Neural cell (in vitro differentiated cells): ENCODE measurements around the gene SLFNL1. TPM values are rescaled to one million over a fixed set of nuclear protein-coding genes. Genes with fewer than 3 reads are reported as not detected.

Experiments used
- H2AFZ ChIP-seq: fragments of 200-600, 300-800 bp; sonication (generic), shearing (Covaris generic); 2 replicates; pipeline ENCODE4 v1.6.0; 2014; ENCODE audit warnings: low read depth, mild to moderate bottlenecking, antibody characterized with exemption, low read length, moderate library complexity
- H3F3A ChIP-seq: fragments of 200-600 bp; shearing (Covaris generic); 2 replicates; pipeline ENCODE4 v1.6.1; 2016; ENCODE audit warnings: mild to moderate bottlenecking, moderate library complexity, mixed read lengths, antibody characterized with exemption, low read length; ENCODE audit not compliant: insufficient read depth, poor library complexity, severe bottlenecking
- H3K27ac ChIP-seq: fragments of 200-600, 300-800 bp; sonication (generic), shearing (Covaris generic); 2 replicates; pipeline ENCODE4 v1.5.1; 2014; ENCODE audit warnings: mild to moderate bottlenecking, low read length, moderate library complexity
- H3K27me3 ChIP-seq: fragments of 300-800, 200-600 bp; sonication (generic), shearing (Covaris generic); 2 replicates; pipeline ENCODE4 v1.6.0; 2014; ENCODE audit warnings: mild to moderate bottlenecking, low read depth, low read length, moderate library complexity; ENCODE audit not compliant: insufficient read depth
- H3K36me3 ChIP-seq: fragments of 300-800, 200-600 bp; sonication (generic), shearing (Covaris generic); 2 replicates; pipeline ENCODE4 v1.5.1; 2014; ENCODE audit warnings: mild to moderate bottlenecking, antibody characterized with exemption, low read length, moderate library complexity; ENCODE audit not compliant: insufficient read depth
- H3K4me2 ChIP-seq: fragments of 300-800, 200-600 bp; sonication (generic), shearing (Covaris generic); 2 replicates; pipeline ENCODE4 v1.6.0; 2014; ENCODE audit warnings: mild to moderate bottlenecking, low read length
- H3K4me3 ChIP-seq: fragments of 300-800, 200-600 bp; sonication (generic), shearing (Covaris generic); 2 replicates; pipeline ENCODE4 v1.5.1; 2014; ENCODE audit warnings: mild to moderate bottlenecking, low read length, moderate library complexity
- H3K79me2 ChIP-seq: fragments of 200-600 bp; shearing (Covaris generic); replicated peaks from 2 replicates; pipeline ENCODE4 v1.6.0; 2014; ENCODE audit warnings: mild to moderate bottlenecking, low read length, moderate library complexity; ENCODE audit not compliant: insufficient read depth
- H3K9ac ChIP-seq: fragments of 300-800, 200-600 bp; sonication (generic), shearing (Covaris generic); 2 replicates; pipeline ENCODE4 v1.6.1; 2016; ENCODE audit warnings: mild to moderate bottlenecking, low read length, mixed read lengths
- H3K9me2 ChIP-seq: fragments of 200-600 bp; shearing (Covaris generic); 2 replicates; pipeline ENCODE4 v1.6.1; 2016; ENCODE audit warnings: mild to moderate bottlenecking, low read length, mixed read lengths; ENCODE audit not compliant: insufficient read depth
- H3K9me3 ChIP-seq: fragments of 200-600, 300-800 bp; sonication (generic), shearing (Covaris generic); 2 replicates; pipeline ENCODE4 v1.6.1; 2016; ENCODE audit warnings: mild to moderate bottlenecking, mixed run types, low read length, moderate library complexity, mixed read lengths
- H4K20me1 ChIP-seq: fragments of 200-600 bp; shearing (Covaris generic); 2 replicates; pipeline ENCODE4 v1.6.1; 2016; ENCODE audit warnings: mild to moderate bottlenecking, mixed run types; ENCODE audit not compliant: insufficient read depth
- EP300 ChIP-seq: fragments of 450-650 bp; conservative IDR thresholded peaks from 2 replicates; pipeline ENCODE4 v1.6.1; 2014; ENCODE audit warnings: antibody characterized with exemption, mild to moderate bottlenecking, moderate library complexity; ENCODE audit not compliant: poor library complexity, severe bottlenecking
- EZH2 ChIP-seq: fragments of 200-600, 300-800 bp; shearing (Covaris generic), sonication (generic); IDR thresholded peaks from 2 replicates; pipeline ENCODE4 v1.6.1; 2014; ENCODE audit warnings: antibody characterized with exemption, low read length, borderline replicate concordance, mild to moderate bottlenecking; ENCODE audit not compliant: insufficient read depth, poor library complexity, severe bottlenecking
- MXI1 ChIP-seq: fragments of 450-650 bp; conservative IDR thresholded peaks from 2 replicates; pipeline ENCODE4 v1.6.1; 2014; ENCODE audit warnings: antibody characterized with exemption, mild to moderate bottlenecking; ENCODE audit not compliant: poor library complexity, severe bottlenecking
- POLR2AphosphoS5 ChIP-seq: IDR thresholded peaks from 2 replicates; pipeline ENCODE4 v1.6.1; 2012
- RAD21 ChIP-seq: fragments of 450-650 bp; conservative IDR thresholded peaks from 2 replicates; pipeline ENCODE4 v1.6.1; 2014; ENCODE audit warnings: antibody characterized with exemption, mild to moderate bottlenecking, moderate library complexity
- SMC3 ChIP-seq: fragments of 450-650 bp; conservative IDR thresholded peaks from 2 replicates; pipeline ENCODE4 v1.6.1; 2014; ENCODE audit warnings: antibody characterized with exemption, mild to moderate bottlenecking, moderate library complexity; ENCODE audit not compliant: poor library complexity
- TAF1 ChIP-seq: IDR thresholded peaks from 2 replicates; pipeline ENCODE4 v1.6.1; 2012; ENCODE audit warnings: low read depth
- polyA plus RNA-seq: library from polyadenylated mRNA; depleted of rRNA; stranded (reverse); fragments of >200 nt; gene quantifications from 2 replicates; pipeline ENCODE4 v1.2.3, GENCODE V29; 2014
- TF ChIP-seq, protein P1 (sequence below): IDR thresholded peaks from 2 replicates; pipeline ENCODE4 v1.6.1; 2012; ENCODE audit warnings: borderline replicate concordance
- TF ChIP-seq, protein P2 (sequence below): fragments of 450-650 bp; IDR thresholded peaks from 2 replicates; pipeline ENCODE4 v1.5.1; 2014; ENCODE audit warnings: antibody characterized with exemption, mild to moderate bottlenecking, moderate library complexity; ENCODE audit not compliant: poor library complexity, severe bottlenecking

The SLFNL1 gene
- polyA plus RNA-seq, 1 donor from 2014 or later, result 0.26 TPM

DNA sequence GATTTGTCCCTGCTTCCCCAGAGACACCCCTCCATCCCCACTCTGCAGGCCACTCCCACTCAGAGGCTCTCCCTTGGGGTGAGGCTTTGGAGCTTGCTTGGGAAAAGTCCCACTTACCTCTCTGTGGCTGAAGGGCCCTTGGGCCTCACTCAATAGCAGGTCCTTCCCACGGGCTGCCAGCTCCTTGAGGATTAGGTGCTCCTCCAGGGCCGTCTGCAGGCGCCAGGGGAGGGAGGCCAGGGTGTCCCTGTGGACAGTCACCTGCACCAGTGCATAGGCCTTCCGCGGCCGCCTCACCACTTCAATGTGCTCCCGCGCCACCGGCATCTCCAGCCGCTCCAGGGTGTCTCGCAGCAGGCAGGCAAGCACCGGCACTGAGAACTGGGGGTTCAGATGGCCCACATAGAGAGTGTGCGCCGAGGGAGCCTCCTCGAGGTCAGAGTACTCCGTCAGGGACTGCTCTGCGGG is 1.4 kb downstream of the SLFNL1 start:
- TF ChIP-seq TAF1 (no peak), MXI1 (no peak), POLR2AphosphoS5 (no peak), EZH2 (no peak), EP300 (no peak), SMC3 (no peak), RAD21 (no peak)
- TF ChIP-seq, protein P1, sequence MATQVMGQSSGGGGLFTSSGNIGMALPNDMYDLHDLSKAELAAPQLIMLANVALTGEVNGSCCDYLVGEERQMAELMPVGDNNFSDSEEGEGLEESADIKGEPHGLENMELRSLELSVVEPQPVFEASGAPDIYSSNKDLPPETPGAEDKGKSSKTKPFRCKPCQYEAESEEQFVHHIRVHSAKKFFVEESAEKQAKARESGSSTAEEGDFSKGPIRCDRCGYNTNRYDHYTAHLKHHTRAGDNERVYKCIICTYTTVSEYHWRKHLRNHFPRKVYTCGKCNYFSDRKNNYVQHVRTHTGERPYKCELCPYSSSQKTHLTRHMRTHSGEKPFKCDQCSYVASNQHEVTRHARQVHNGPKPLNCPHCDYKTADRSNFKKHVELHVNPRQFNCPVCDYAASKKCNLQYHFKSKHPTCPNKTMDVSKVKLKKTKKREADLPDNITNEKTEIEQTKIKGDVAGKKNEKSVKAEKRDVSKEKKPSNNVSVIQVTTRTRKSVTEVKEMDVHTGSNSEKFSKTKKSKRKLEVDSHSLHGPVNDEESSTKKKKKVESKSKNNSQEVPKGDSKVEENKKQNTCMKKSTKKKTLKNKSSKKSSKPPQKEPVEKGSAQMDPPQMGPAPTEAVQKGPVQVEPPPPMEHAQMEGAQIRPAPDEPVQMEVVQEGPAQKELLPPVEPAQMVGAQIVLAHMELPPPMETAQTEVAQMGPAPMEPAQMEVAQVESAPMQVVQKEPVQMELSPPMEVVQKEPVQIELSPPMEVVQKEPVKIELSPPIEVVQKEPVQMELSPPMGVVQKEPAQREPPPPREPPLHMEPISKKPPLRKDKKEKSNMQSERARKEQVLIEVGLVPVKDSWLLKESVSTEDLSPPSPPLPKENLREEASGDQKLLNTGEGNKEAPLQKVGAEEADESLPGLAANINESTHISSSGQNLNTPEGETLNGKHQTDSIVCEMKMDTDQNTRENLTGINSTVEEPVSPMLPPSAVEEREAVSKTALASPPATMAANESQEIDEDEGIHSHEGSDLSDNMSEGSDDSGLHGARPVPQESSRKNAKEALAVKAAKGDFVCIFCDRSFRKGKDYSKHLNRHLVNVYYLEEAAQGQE, result no peak
- TF ChIP-seq, protein P2, sequence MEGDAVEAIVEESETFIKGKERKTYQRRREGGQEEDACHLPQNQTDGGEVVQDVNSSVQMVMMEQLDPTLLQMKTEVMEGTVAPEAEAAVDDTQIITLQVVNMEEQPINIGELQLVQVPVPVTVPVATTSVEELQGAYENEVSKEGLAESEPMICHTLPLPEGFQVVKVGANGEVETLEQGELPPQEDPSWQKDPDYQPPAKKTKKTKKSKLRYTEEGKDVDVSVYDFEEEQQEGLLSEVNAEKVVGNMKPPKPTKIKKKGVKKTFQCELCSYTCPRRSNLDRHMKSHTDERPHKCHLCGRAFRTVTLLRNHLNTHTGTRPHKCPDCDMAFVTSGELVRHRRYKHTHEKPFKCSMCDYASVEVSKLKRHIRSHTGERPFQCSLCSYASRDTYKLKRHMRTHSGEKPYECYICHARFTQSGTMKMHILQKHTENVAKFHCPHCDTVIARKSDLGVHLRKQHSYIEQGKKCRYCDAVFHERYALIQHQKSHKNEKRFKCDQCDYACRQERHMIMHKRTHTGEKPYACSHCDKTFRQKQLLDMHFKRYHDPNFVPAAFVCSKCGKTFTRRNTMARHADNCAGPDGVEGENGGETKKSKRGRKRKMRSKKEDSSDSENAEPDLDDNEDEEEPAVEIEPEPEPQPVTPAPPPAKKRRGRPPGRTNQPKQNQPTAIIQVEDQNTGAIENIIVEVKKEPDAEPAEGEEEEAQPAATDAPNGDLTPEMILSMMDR, result no peak
- H4K20me1 ChIP-seq, result no peaks in the 10 kb centered on the region
- H3K9me3 ChIP-seq, result no peaks in the 10 kb centered on the region
- H3F3A ChIP-seq, result no peaks in the 10 kb centered on the region
- no peaks in the 10 kb centered on the region for H3K9me2 ChIP-seq
- no peak overlapping the region for H3K27ac ChIP-seq
- H3K4me2 ChIP-seq, result no peak overlapping the region
- H3K9ac ChIP-seq, result no peak overlapping the region
- no peaks in the 10 kb centered on the region for H3K27me3 ChIP-seq
- H2AFZ ChIP-seq, result no peak overlapping the region
- no peaks in the 10 kb centered on the region for H3K79me2 ChIP-seq
- no peak overlapping the region for H3K4me3 ChIP-seq
- no peaks in the 10 kb centered on the region for H3K36me3 ChIP-seq

DNA sequence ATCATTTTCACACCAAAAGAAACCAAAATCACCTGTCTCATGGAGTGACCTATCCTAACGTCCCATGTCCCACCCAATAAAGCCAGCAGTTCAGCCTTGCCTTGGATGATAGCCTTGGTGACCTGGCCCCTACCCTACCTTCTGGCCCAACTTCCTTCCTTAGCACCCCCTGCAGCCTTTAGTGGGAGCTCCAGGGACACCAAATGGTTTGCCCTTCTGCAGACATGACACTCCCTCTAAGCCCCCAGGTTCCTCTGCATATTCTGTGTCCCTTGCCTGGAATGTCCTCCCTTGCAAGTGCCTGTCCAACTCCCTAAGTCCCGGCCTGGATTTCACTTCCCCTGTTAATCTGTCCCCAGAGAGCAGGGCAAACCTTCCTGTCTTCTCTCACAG is 2.2 kb downstream of the SLFNL1 start:
- Histone ChIP-seq H3F3A (no peaks in the 10 kb centered on the region), H4K20me1 (no peaks in the 10 kb centered on the region), H3K79me2 (no peaks in the 10 kb centered on the region), H2AFZ (no peak overlapping the region), H3K9me3 (no peaks in the 10 kb centered on the region), H3K9ac (no peak overlapping the region), H3K4me3 (no peak overlapping the region), H3K4me2 (no peak overlapping the region), H3K27me3 (no peaks in the 10 kb centered on the region), H3K27ac (no peak overlapping the region), H3K36me3 (no peaks in the 10 kb centered on the region), H3K9me2 (no peaks in the 10 kb centered on the region)
- TF ChIP-seq EZH2, result no peak

DNA sequence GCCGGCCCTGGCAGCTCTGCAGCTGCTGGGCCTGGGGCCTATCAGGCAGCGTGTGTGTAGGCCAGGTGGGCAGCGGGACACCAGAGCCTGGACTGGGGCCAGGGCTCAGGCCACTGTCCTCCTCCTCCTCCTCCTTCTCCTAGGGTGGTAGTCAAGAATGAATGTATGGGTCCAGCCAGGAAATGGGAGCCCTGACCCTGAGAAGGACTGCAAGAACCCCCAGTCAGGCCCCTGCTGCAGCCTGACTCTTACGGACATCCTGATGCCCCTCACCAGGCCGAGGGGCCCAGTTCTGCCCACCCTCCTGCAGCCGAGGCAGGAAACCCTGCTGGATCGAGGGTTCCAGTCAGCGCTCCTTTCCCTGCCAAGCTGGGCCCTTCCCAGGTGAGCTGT is 3.5 kb downstream of the SLFNL1 start:
- H3K4me3 ChIP-seq, result no peak overlapping the region
- H4K20me1 ChIP-seq, result no peaks in the 10 kb centered on the region
- no peak overlapping the region for H3K4me2 ChIP-seq
- no peaks in the 10 kb centered on the region for H3K79me2 ChIP-seq
- H3K9ac ChIP-seq, result no peak overlapping the region
- H3K9me3 ChIP-seq, result no peaks in the 10 kb centered on the region
- TF ChIP-seq RAD21, result no peak
- no peak for TF ChIP-seq MXI1
- TF ChIP-seq EZH2, result no peak
- H3K9me2 ChIP-seq, result no peaks in the 10 kb centered on the region
- no peaks in the 10 kb centered on the region for H3K27me3 ChIP-seq
- no peak overlapping the region for H2AFZ ChIP-seq
- no peak overlapping the region for H3K27ac ChIP-seq
- no peaks in the 10 kb centered on the region for H3F3A ChIP-seq
- H3K36me3 ChIP-seq, result no peaks in the 10 kb centered on the region
